HG02642 (cell line): ENCODE results near the gene SP140L.
A peak's percentile ranks its signal among the peaks of the same experiment; 100 is the strongest.
"Not testable (repeated sequence)": the region's sequence is repeated elsewhere in the genome, so short reads cannot be mapped to it uniquely, and the experiment has no call there.

Experiments used
- ATAC-seq: cut with Tn5 transposase; IDR thresholded peaks from one replicate; pipeline ENCODE4 v1.9.1; 2021; ENCODE audit warnings: mild to moderate bottlenecking; ENCODE audit not compliant: unreplicated experiment, poor library complexity

SP140L gene

GRCh38 chr2:230414302-230414701 is 87.3 kb downstream of the SP140L start:
- ATAC-seq, result no peak

DNA sequence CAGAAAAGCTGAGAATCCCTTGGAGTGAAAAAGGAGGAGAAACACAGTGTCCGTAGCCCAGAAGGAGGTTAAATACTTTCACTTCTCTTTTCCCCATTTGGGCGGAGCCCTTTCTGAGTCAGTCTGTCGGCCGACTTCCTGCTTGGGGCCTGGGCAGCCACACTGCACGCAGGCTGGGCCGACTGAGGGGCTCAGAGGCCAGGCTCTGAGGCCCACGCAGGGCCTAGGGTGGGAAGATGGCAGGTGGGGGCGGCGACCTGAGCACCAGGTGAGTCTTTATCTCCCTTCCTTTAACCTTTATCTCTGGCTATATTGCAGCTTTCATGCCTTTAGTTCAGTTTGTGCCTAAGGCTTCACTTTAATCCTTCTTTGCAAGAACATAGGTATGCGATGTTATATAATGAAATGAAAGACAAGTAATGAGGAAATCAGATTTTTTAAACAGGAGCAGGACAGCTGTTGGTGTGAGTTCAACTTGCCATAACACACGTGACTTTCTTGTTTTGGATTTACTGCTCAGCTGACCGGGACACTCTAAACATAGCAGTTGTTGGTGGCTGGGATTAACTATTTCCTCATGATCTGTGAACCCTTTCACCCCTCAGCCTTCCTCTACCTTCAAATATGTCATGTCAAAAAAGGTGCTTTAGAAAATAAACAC is 89.2 kb downstream of the SP140L start, which contains the start of gene SP100:
Gene SP100, plus strand, starts transcription at position 141 of the 661 bp plus-strand sequence. Its CDS starts 96 bp downstream, at position 237.
- peak; percentile 83 for ATAC-seq

GRCh38 chr2:230417436-230417835 is 90.4 kb downstream of the SP140L start:
- ATAC-seq, result no peak

- ATAC-seq, result no peak
These were observed 91.5 kb downstream of the SP140L start for GRCh38 chr2:230418341-230419016.

GRCh38 chr2:230419181-230419580 is 92.2 kb downstream of the SP140L start:
- no peak for ATAC-seq

GRCh38 chr2:230422149-230422548 is 95.2 kb downstream of the SP140L start:
- ATAC-seq, result no peak

- no peak for ATAC-seq
These were observed 97.0 kb downstream of the SP140L start for GRCh38 chr2:230423851-230424458.

DNA sequence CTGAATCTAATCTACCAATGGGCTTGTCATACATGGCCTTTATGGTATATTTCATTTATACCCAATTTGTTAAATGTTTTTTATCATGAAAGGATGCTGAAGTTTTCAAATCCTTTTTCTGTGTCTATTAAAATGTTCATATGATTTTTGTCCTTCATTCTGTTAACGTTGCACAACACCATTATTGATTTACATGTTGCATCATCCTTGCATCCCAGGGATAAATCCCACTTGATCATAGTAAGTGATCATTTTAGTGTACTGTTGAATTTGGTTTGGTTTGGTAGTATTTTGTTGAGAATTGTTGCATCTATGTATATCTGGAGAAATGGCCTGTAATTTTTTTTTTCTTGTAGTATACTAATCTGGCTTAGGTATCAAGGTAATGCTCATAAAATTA is 98.4 kb downstream of the SP140L start:
- no peak for ATAC-seq

GRCh38 chr2:230429513-230429912 is 102.5 kb downstream of the SP140L start:
- no peak for ATAC-seq

DNA sequence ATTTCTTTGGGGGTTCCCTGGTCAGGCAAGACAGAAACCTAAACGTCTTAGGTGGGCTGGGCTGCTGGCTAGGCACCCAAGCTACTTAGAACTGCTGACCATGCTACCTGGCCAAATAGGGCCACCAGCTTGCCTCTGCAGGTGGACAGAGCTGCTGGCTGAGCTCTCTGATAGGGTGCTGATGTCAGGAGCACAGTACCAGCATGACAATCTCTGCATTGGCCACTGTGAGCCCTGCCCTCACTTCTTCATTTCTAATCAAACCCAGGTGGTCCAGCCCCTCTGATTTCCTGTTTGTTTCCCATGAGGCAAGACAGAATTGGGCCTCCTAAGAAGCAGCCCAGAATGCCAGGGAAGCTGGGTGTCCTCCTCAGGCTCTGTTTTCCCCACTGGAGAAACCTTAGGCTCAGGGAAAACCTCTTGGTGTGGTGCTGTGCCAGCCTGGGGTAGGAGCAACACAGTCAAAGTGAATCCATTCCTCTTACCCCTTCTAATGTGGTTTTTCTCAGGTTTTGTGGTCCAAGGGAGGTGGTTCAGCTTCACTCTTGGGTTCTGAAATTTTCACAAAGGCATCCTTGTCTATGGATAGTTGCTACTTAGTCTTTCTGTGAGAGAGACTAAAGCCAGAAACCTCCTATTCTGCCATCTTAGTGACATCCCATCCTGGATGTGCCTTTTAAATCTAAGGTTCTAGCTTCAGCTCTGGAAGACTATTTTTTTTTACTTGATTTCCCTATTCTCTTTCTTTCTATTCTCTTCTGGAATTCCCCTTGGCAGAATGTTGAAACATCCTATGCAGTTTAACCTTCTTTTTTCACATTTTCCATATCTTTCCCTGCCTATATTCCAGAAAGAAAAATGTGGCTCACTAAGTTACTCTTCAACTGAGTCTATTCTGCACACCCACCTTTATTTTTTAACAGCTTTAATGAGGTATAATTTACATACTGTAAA is 104.2 kb downstream of the SP140L start:
- no peak for ATAC-seq

DNA sequence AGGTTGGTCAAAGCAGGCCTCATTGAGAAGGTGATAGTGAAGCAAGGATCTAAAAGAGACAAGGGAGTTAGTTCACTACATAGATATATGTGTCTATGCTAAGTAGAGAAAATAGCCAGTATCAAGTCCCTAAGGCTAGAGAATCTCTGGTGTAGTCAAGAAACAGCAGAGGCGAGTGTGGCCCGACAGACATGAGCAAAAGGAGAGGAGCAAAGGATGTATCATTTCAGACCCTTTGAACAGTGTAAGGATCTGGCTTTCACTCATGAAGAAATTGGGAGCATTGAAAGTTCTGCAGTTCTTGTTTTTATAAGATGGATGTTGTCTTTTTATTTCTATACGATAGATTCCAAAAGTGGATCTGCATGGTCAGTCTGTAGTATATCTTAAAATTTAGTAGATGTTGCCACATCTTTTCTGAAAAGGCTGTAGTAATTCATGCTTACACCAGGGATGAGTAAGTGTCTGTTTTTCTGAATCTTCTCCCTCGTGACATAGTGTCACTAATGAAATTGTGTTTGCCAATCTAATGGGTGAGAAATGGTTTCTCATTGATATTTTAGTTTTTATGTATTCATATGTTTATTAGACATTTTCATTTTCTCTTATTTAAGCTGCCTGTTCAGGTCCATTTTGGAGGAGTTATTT is 107.8 kb downstream of the SP140L start:
- ATAC-seq, result no peak

DNA sequence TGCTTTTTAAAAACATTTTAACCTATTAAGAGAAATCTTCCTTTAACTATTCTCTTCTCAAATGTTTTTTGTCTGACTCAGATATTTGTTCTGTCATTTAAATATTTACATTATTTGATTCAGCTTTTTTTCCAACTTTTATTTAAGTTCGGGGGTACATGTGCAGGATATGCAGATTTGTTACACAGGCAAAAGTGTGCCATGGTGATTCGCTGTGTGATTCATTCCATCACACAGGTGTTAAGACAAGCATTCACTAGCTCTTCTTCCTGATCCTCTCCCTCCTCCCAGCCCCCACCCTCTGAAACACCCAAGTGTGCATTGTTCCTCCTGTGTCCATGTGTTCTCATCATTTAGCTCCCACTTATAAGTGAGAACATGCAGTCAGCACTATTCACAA is 108.4 kb downstream of the SP140L start:
- no peak for ATAC-seq

GRCh38 chr2:230439121-230439520 is 112.1 kb downstream of the SP140L start:
- ATAC-seq, result not testable (repeated sequence)

GRCh38 chr2:230439590-230439989 is 112.6 kb downstream of the SP140L start:
- no peak for ATAC-seq

- ATAC-seq, result peak; percentile 65
These were observed 114.4 kb downstream of the SP140L start for GRCh38 chr2:230441227-230441897.

- ATAC-seq, result no peak
These were observed 116.5 kb downstream of the SP140L start for GRCh38 chr2:230443541-230443940.

GRCh38 chr2:230444832-230445231 is 117.8 kb downstream of the SP140L start:
- no peak for ATAC-seq

- no peak for ATAC-seq
These were observed 120.0 kb downstream of the SP140L start for GRCh38 chr2:230447036-230447435.
